ENCODE measurements around the gene PSKH1. TPM values are rescaled to one million over a fixed set of nuclear protein-coding genes. Genes with fewer than 3 reads are reported as not detected.

The PSKH1 gene
- polyA plus RNA-seq, 1 donor (not counting 4 experiments of a cell fraction or from before 2014, with no cell fraction given), result 10.7 TPM

DNA sequence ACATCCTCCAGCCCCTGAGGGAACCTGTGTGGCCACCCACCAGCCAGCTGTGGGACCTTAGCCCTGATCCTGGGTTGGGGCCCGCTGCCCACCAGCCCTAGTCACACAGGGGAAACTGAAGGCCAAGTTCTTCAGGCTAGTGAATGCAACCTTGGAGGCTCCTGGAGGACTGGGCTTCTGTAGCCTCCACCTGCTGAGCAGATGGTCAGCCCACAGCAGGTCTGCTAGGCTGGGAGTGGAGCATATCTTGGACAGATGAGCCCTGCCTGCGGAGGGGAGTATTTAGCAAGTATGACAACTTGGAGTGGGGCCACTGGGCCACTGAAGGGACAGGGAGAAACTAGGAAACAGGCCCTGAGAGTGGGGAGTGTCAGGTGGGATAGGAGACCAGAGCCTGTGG lies 83.2 kb downstream of the PSKH1 start:
- Histone ChIP-seq H3K4me1 (ENCODE audit: control insufficient read depth, extremely low read depth, insufficient read depth, low read length) (no peaks in the 10 kb centered on the region), H3K4me3 (ENCODE audit: control insufficient read depth in 2 of 3, extremely low read depth in 1 of 3, insufficient read depth in 2 of 3, low read depth in 1 of 3, low read length in 3 of 3) (no peak overlapping the region), H3K9me1 (ENCODE audit: control insufficient read depth, extremely low read depth, insufficient read depth, low read length) (no peaks in the 10 kb centered on the region), H3K9me3 (ENCODE audit: control insufficient read depth, low read depth, low read length) (no peaks in the 10 kb centered on the region), H3K4me2 (ENCODE audit: control insufficient read depth, extremely low read depth, insufficient read depth, low read depth, low read length) (no peak overlapping the region), H3K27me3 (ENCODE audit: control insufficient read depth, extremely low read depth, insufficient read depth, low read length) (peaks cover 17% of the 10 kb centered on the region), H3K79me2 (ENCODE audit: control insufficient read depth, insufficient read depth, low read length) (no peaks in the 10 kb centered on the region), H3K9ac (ENCODE audit: control insufficient read depth, extremely low read depth, insufficient read depth, low read length) (no peak overlapping the region), H3K36me3 (ENCODE audit: control insufficient read depth in 2 of 2, extremely low read depth in 1 of 2, insufficient read depth in 2 of 2, low read length in 2 of 2) (no peaks in the 10 kb centered on the region), H4K20me1 (ENCODE audit: control insufficient read depth, extremely low read depth, insufficient read depth, low read length) (peaks cover 2% of the 10 kb centered on the region), H3K27ac (ENCODE audit: control insufficient read depth, insufficient read depth, low read length) (no peak overlapping the region), H2AFZ (ENCODE audit: control insufficient read depth, low read length) (no peak overlapping the region)
- DNase-seq (ENCODE audit: low read depth, low spot score) (no peak), FAIRE-seq (no peak)
- dilution Hi-C loops (cut with MboI; ENCODE audit: extremely low pct_ligation_motif_present, low sequenced_read_pairs), result no loop called here
- no peak for TF ChIP-seq EZH2 (IDR thresholded peaks at IDR 0.05; ENCODE audit: low read length)
- TF ChIP-seq, protein P1, sequence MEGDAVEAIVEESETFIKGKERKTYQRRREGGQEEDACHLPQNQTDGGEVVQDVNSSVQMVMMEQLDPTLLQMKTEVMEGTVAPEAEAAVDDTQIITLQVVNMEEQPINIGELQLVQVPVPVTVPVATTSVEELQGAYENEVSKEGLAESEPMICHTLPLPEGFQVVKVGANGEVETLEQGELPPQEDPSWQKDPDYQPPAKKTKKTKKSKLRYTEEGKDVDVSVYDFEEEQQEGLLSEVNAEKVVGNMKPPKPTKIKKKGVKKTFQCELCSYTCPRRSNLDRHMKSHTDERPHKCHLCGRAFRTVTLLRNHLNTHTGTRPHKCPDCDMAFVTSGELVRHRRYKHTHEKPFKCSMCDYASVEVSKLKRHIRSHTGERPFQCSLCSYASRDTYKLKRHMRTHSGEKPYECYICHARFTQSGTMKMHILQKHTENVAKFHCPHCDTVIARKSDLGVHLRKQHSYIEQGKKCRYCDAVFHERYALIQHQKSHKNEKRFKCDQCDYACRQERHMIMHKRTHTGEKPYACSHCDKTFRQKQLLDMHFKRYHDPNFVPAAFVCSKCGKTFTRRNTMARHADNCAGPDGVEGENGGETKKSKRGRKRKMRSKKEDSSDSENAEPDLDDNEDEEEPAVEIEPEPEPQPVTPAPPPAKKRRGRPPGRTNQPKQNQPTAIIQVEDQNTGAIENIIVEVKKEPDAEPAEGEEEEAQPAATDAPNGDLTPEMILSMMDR (optimal IDR thresholded peaks at IDR 0.05 in 1 of 3, IDR thresholded peaks at IDR 0.05 in 1 of 3, conservative IDR thresholded peaks at IDR 0.05 in 1 of 3; ENCODE audit: extremely low read depth in 1 of 3, insufficient read depth in 2 of 3, low read length in 3 of 3), result no peak

DNA sequence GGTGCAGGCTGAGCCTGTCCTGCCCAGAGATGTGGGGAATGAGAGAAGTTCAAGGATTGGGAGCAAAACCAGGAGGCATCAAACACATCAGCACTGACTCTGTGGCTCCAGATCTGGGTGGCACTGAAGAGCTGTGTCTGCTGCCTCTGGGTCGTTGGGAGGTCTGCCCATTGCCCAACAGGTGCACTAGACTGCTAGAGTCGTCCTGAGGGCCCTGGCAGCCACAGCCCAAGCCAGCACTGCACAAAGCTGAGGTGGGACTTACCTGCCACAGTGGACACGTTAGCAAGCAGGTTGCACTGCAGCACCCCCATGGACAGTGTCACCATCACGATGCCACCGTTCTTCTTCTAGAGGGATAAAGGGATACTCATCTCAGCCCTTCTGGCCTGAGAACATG lies 84.0 kb downstream of the PSKH1 start:
- no peaks in the 10 kb centered on the region for H3K36me3 ChIP-seq (ENCODE audit: control insufficient read depth in 2 of 2, extremely low read depth in 1 of 2, insufficient read depth in 2 of 2, low read length in 2 of 2)
- DNase-seq (ENCODE audit: low read depth, low spot score) (no peak), FAIRE-seq (no peak)
- no peaks in the 10 kb centered on the region for H3K79me2 ChIP-seq (ENCODE audit: control insufficient read depth, insufficient read depth, low read length)
- H3K4me1 ChIP-seq (ENCODE audit: control insufficient read depth, extremely low read depth, insufficient read depth, low read length), result no peaks in the 10 kb centered on the region
- dilution Hi-C loops (cut with MboI; ENCODE audit: extremely low pct_ligation_motif_present, low sequenced_read_pairs), result no loop called here
- H3K27ac ChIP-seq (ENCODE audit: control insufficient read depth, insufficient read depth, low read length), result no peak overlapping the region
- H3K4me3 ChIP-seq (ENCODE audit: control insufficient read depth in 2 of 3, extremely low read depth in 1 of 3, insufficient read depth in 2 of 3, low read depth in 1 of 3, low read length in 3 of 3), result no peak overlapping the region
- H3K9ac ChIP-seq (ENCODE audit: control insufficient read depth, extremely low read depth, insufficient read depth, low read length), result no peak overlapping the region
- no peak overlapping the region for H2AFZ ChIP-seq (ENCODE audit: control insufficient read depth, low read length)
- peaks cover 2% of the 10 kb centered on the region for H4K20me1 ChIP-seq (ENCODE audit: control insufficient read depth, extremely low read depth, insufficient read depth, low read length)
- H3K27me3 ChIP-seq (ENCODE audit: control insufficient read depth, extremely low read depth, insufficient read depth, low read length), result peaks cover 17% of the 10 kb centered on the region
- H3K4me2 ChIP-seq (ENCODE audit: control insufficient read depth, extremely low read depth, insufficient read depth, low read depth, low read length), result no peak overlapping the region
- TF ChIP-seq, protein P1 (optimal IDR thresholded peaks at IDR 0.05 in 1 of 3, IDR thresholded peaks at IDR 0.05 in 1 of 3, conservative IDR thresholded peaks at IDR 0.05 in 1 of 3; ENCODE audit: extremely low read depth in 1 of 3, insufficient read depth in 2 of 3, low read length in 3 of 3), result no peak
- TF ChIP-seq EZH2 (IDR thresholded peaks at IDR 0.05; ENCODE audit: low read length), result no peak
- no peaks in the 10 kb centered on the region for H3K9me3 ChIP-seq (ENCODE audit: control insufficient read depth, low read depth, low read length)
- no peaks in the 10 kb centered on the region for H3K9me1 ChIP-seq (ENCODE audit: control insufficient read depth, extremely low read depth, insufficient read depth, low read length)

Measured in keratinocyte (primary cell).